Activated T-helper 1 cell treated with anti-CD3 and anti-CD28 coated beads, Interleukin-2, amount 50 U/mL, for 16 hours (primary cell): ENCODE data around the gene RNF10.
"Not testable (repeated sequence)": the region's sequence is repeated elsewhere in the genome, so short reads cannot be mapped to it uniquely, and the experiment has no call there.

Experiments used
- DNase-seq, 2 donors: peaks; one replicate each; pipeline ENCODE4 v3.0.0-alpha.2; 2020; ENCODE audit warnings: low read depth in 1 of 2, low spot score in 1 of 2

RNF10 gene

GRCh38 chr12:120611534-120611933 is 77.4 kb downstream of the RNF10 start:
- DNase-seq = not testable (repeated sequence)

GRCh38 chr12:120614848-120615247 is 80.7 kb downstream of the RNF10 start:
- no peak for DNase-seq

- DNase-seq = not testable (repeated sequence)
These were observed 83.0 kb downstream of the RNF10 start for GRCh38 chr12:120617193-120617592.

DNA sequence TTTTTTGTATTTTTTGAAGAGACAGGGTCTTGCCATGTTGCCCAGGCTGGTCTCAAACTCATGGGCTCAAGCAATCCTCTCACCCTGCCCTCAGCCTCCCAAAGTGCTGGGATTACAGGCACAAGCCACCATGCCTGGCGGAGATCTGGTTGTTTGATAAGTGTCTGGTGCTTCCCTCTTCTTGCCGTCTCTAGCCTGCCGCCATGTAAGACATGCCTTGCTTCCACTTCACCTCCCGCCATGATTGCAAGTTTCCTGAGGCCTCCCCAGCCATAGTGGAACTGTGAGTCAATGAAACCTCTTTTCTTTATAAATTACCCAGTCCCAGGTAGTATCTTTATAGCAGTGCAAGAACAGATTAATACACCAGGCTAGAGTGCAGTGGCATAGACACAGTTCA is 83.6 kb downstream of the RNF10 start:
- not testable (repeated sequence) for DNase-seq

DNA sequence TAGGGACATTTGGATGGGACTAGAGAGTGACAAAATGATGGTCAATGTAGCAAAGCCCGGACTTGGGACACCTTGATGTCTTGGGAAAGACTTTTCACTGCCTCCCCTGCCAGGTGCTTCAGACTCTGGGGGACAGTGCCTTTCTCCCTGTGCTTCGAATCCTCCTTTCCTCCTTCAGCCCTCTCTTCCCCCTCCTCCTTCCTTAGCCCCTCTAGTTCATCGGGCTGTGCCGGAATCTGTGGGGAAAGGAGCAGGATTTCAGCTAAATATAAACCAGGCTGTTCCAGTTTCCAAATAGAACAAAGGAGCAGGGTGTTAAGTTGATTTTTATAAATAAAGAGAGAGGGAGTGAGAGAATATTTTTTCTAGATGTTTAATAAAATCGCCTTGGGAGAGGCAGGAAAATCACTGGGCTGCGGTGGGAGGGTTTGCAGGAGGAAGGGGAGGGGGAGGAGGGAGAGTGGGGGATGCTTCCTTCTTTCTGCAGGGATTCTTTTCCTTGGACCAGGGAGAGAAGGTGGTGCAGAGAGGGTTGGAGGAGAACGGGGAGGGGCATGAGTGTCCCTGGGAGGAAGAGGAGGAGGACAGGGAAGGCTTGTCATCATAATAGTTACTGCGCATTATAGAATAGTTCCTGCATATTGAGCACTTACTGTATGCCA is 84.9 kb downstream of the RNF10 start:
- DNase-seq = no peak

DNA sequence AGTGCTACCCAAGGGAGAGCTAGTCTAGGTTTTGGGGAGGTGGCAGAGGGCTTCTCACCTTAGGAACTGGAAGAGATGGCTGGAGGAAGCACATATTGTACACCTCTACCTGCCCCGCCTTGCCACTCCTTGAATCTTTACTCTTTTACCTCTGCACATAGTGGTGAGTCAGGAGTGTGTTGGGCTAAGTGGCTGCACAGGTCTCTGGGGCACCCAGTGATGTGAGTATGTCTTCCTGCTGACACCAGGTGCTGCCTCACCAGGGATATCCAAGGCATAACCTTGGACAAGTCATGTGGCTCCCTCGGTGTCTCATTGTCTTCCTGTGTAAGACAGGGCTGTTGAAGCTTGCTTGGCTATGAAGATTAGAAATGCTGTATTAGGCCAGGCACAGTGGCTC is 86.5 kb downstream of the RNF10 start:
- no peak for DNase-seq

DNA sequence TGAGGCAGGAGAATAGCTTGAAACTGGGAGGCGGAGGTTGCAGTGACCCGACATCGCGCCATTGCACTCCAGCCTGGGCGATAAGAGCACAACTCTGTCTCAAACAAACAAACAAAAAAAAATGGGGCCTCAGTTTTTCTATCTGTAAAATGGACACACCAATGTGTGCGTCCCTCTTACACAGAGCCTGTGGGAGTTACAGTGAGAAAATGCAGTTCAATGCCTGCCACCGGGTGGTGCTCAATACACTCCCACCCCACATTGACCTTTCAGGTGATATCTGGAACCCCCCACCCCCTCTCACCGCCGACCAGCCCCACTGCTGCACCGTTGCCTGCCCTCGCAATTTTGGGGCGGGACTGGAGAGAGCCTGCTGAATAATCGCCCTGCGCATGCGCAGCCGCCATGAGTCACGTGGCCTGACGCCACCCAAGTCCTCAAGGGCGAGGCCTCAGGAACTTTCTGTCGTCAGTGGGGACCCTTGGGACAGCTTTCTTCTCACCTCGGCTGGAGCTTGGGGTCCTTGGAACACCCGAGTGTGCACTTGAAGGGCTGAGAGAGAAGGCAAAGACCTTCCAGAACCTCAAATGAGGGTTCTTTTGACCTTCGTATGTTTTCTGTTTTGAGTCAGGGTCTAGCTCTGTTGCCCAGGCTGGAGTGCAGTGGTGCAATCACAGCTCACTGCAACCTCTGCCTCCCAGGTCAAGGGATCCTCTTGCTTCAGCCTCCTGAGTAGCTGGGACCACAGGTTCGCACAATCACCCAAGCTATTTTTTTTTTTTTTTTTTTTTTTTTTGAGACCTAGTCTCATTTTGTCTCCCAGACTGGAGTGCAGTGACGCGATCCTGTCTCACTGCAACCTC is 91.6 kb downstream of the RNF10 start:
- DNase-seq = no peak
